MM.1S (cell line): ENCODE results near the gene CLEC17A.
"Not testable (repeated sequence)": the region's sequence is repeated elsewhere in the genome, so short reads cannot be mapped to it uniquely, and the experiment has no call there.

Source experiments
- DNase-seq: peaks from one replicate; pipeline ENCODE4 v3.0.0-alpha.2; 2015
- H2AFZ ChIP-seq: fragments of 300-600 bp; sonication (generic); 2 replicates; pipeline ENCODE4 v1.6.0; 2016; ENCODE audit warnings: antibody characterized with exemption, low read length
- H3F3A ChIP-seq: fragments of 300-600 bp; sonication (generic); 2 replicates; pipeline ENCODE4 v1.6.1; 2016; ENCODE audit warnings: mild to moderate bottlenecking, antibody characterized with exemption, low read length, moderate library complexity, mixed read lengths; ENCODE audit not compliant: insufficient read depth
- H3K27ac ChIP-seq: fragments of 300-600 bp; sonication (generic); 2 replicates; pipeline ENCODE4 v1.5.1; 2016; ENCODE audit warnings: mild to moderate bottlenecking, low read length
- H3K27me3 ChIP-seq: fragments of 300-600 bp; sonication (generic); replicated peaks from 2 replicates; pipeline ENCODE4 v1.6.0; 2016; ENCODE audit warnings: low read length; ENCODE audit not compliant: insufficient read depth
- H3K36me3 ChIP-seq: fragments of 300-600 bp; sonication (generic); replicated peaks from 2 replicates; pipeline ENCODE4 v1.6.1; 2016; ENCODE audit warnings: mild to moderate bottlenecking, low read length, mixed read lengths; ENCODE audit not compliant: insufficient read depth
- H3K4me1 ChIP-seq: fragments of 300-600 bp; sonication (generic); 2 replicates; pipeline ENCODE4 v1.6.1; 2016; ENCODE audit warnings: low read length, mixed read lengths
- H3K4me2 ChIP-seq: fragments of 300-600 bp; sonication (generic); 2 replicates; pipeline ENCODE4 v1.6.0; 2016; ENCODE audit warnings: low read depth, low read length
- H3K4me3 ChIP-seq: fragments of 300-600 bp; sonication (generic); 2 replicates; pipeline ENCODE4 v1.5.1; 2016; ENCODE audit warnings: low read length, mixed read lengths
- H3K79me2 ChIP-seq: fragments of 300-600 bp; sonication (generic); 2 replicates; pipeline ENCODE4 v1.6.1; 2016; ENCODE audit warnings: mixed run types, low read length, mixed read lengths
- H3K9ac ChIP-seq: fragments of 300-600 bp; sonication (generic); 2 replicates; pipeline ENCODE4 v1.6.1; 2016; ENCODE audit warnings: low read length, mixed read lengths
- H3K9me2 ChIP-seq: fragments of 300-600 bp; sonication (generic); replicated peaks from 2 replicates; pipeline ENCODE4 v1.6.1; 2016; ENCODE audit warnings: mild to moderate bottlenecking, low read length, mixed read lengths; ENCODE audit not compliant: insufficient read depth
- H3K9me3 ChIP-seq: fragments of 300-600 bp; sonication (generic); replicated peaks from 2 replicates; pipeline ENCODE4 v1.6.1; 2016; ENCODE audit warnings: mild to moderate bottlenecking, low read length, mixed read lengths; ENCODE audit not compliant: insufficient read depth
- H4K20me1 ChIP-seq: fragments of 300-600 bp; sonication (generic); 2 replicates; pipeline ENCODE4 v1.6.1; 2016; ENCODE audit warnings: mild to moderate bottlenecking, low read length, moderate library complexity, mixed read lengths; ENCODE audit not compliant: insufficient read depth
- EZH2 ChIP-seq: fragments of 300-600 bp; sonication (generic); optimal IDR thresholded peaks from 2 replicates; pipeline ENCODE3; 2017; ENCODE audit warnings: low read depth, mild to moderate bottlenecking, antibody characterized with exemption, low read length, mixed read lengths
- EZH2phosphoT487 ChIP-seq: fragments of 300-600 bp; sonication (generic); IDR thresholded peaks from 2 replicates; pipeline ENCODE4 v1.6.1; 2018; ENCODE audit warnings: antibody characterized with exemption, low read length
- TF ChIP-seq, protein P1 (sequence below): fragments of 300-600 bp; sonication (generic); IDR thresholded peaks from 2 replicates; pipeline ENCODE4 v1.5.1; 2016; ENCODE audit warnings: antibody characterized with exemption, low read length, mixed read lengths

The CLEC17A gene

DNA sequence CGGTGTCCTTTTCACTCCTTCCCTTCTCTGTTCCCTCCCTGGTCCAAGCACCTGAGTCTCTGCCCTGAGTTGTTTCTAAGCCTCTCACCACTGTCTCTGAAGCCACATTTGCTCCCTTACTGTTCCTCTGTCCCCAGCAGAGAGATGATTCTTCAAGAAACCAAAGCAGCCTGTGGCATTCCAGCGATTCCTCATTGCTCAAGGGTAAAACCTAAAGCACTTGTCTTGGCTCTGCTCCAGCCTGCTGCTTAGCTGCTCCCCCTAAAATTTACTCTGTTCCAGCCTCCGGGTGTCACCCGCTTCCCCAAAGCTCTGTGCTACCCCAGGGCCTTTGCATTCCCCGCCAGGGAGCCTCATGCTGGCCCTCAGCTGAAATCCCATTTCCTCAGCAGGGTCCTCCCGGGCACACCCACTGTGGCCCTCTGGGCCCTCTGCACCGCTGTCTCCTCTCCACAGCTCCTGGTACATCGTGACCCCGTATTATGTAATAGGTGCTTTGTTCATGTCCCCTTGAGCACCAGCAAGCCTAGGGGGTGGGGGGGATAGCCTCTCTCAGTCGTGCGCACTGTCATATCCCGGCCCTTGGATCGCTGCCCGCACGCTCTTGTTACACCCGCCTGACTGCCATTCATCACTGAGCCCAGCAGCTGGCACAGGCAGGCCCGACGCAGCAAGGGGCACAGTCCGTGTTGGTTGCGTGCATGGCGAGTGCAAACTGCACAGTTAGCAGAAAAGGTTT lies 37.7 kb upstream of the CLEC17A start:
- H3K79me2 ChIP-seq: peaks cover 48% of the 10 kb centered on the region
- no peaks in the 10 kb centered on the region for H3K4me1 ChIP-seq
- no peaks in the 10 kb centered on the region for H3K36me3 ChIP-seq
- no peak overlapping the region for H2AFZ ChIP-seq
- DNase-seq: no peak
- H3K27me3 ChIP-seq: no peaks in the 10 kb centered on the region
- TF ChIP-seq, protein P1, sequence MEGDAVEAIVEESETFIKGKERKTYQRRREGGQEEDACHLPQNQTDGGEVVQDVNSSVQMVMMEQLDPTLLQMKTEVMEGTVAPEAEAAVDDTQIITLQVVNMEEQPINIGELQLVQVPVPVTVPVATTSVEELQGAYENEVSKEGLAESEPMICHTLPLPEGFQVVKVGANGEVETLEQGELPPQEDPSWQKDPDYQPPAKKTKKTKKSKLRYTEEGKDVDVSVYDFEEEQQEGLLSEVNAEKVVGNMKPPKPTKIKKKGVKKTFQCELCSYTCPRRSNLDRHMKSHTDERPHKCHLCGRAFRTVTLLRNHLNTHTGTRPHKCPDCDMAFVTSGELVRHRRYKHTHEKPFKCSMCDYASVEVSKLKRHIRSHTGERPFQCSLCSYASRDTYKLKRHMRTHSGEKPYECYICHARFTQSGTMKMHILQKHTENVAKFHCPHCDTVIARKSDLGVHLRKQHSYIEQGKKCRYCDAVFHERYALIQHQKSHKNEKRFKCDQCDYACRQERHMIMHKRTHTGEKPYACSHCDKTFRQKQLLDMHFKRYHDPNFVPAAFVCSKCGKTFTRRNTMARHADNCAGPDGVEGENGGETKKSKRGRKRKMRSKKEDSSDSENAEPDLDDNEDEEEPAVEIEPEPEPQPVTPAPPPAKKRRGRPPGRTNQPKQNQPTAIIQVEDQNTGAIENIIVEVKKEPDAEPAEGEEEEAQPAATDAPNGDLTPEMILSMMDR: no peak
- no peak for TF ChIP-seq EZH2phosphoT487
- no peak for TF ChIP-seq EZH2
- no peaks in the 10 kb centered on the region for H3K9me3 ChIP-seq
- no peak overlapping the region for H3K9ac ChIP-seq
- no peak overlapping the region for H3K4me2 ChIP-seq
- no peaks in the 10 kb centered on the region for H4K20me1 ChIP-seq
- no peak overlapping the region for H3K4me3 ChIP-seq
- H3K9me2 ChIP-seq: no peaks in the 10 kb centered on the region
- no peak overlapping the region for H3K27ac ChIP-seq
- no peaks in the 10 kb centered on the region for H3F3A ChIP-seq

DNA sequence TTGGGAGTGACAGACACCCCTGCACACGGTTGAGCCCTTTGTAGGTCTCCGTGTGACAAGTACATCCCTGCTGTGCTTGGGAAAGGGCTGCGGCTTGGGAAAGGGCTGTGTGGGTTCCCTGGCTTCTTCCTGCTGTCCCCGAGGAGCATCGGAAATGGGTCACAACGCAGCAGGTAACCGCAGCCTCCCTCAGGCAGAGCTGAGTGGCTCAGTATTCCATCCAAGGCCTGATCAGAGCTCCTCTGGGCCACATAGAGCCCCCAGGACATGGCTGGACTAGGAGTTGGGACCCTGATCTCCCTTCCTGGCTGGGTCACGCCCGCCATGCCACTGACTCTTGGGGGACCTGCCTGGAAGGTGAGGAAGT lies 37.2 kb upstream of the CLEC17A start:
- no peak overlapping the region for H3K4me3 ChIP-seq
- H3K4me2 ChIP-seq: no peak overlapping the region
- no peaks in the 10 kb centered on the region for H3F3A ChIP-seq
- H3K27ac ChIP-seq: no peak overlapping the region
- no peaks in the 10 kb centered on the region for H3K9me2 ChIP-seq
- H3K9me3 ChIP-seq: no peaks in the 10 kb centered on the region
- no peaks in the 10 kb centered on the region for H3K27me3 ChIP-seq
- no peak overlapping the region for H2AFZ ChIP-seq
- H3K36me3 ChIP-seq: no peaks in the 10 kb centered on the region
- no peak overlapping the region for H3K9ac ChIP-seq
- no peaks in the 10 kb centered on the region for H3K4me1 ChIP-seq
- no peaks in the 10 kb centered on the region for H4K20me1 ChIP-seq
- H3K79me2 ChIP-seq: peaks cover 51% of the 10 kb centered on the region
- no peak for TF ChIP-seq EZH2
- TF ChIP-seq EZH2phosphoT487: no peak
- TF ChIP-seq, protein P1: no peak
- DNase-seq: no peak

DNA sequence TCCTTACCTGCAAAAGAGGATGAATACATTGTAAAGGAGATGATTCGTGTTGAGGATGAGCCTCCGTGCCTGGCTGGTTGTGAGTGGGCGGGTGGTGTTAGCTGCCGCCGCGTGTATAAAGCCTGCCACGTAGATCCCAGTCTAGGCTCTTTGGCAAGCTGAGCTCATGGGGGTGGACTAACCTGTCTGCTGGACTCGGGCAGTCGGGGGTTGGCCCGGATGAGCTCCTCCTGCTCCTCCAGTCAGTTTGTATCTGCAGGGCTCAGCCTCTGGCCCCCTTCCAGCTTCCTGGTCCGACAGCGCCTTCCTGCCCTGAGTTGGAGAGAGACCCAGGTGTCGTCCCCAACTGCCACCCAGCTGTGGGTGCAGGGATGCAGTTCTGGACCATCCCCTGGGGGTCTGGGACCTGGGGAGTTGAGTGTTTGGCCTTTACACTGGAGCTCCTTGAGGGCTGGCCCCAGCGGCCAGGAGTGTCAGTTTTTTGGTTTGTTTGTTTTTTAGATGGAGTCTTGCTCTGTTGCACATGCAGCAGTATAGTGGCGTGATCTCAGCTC lies 32.6 kb upstream of the CLEC17A start:
- Histone ChIP-seq H3K4me2 (no peak overlapping the region), H3K36me3 (no peaks in the 10 kb centered on the region), H3K79me2 (peaks cover 43% of the 10 kb centered on the region), H2AFZ (no peak overlapping the region), H3F3A (no peaks in the 10 kb centered on the region), H3K27ac (no peak overlapping the region), H3K4me3 (no peak overlapping the region), H3K9me2 (no peaks in the 10 kb centered on the region), H4K20me1 (no peaks in the 10 kb centered on the region), H3K27me3 (no peaks in the 10 kb centered on the region), H3K9ac (no peak overlapping the region), H3K4me1 (no peaks in the 10 kb centered on the region), H3K9me3 (no peaks in the 10 kb centered on the region)
- no peak for DNase-seq
- TF ChIP-seq EZH2 (no peak), EZH2phosphoT487 (no peak)
- TF ChIP-seq, protein P1: no peak

DNA sequence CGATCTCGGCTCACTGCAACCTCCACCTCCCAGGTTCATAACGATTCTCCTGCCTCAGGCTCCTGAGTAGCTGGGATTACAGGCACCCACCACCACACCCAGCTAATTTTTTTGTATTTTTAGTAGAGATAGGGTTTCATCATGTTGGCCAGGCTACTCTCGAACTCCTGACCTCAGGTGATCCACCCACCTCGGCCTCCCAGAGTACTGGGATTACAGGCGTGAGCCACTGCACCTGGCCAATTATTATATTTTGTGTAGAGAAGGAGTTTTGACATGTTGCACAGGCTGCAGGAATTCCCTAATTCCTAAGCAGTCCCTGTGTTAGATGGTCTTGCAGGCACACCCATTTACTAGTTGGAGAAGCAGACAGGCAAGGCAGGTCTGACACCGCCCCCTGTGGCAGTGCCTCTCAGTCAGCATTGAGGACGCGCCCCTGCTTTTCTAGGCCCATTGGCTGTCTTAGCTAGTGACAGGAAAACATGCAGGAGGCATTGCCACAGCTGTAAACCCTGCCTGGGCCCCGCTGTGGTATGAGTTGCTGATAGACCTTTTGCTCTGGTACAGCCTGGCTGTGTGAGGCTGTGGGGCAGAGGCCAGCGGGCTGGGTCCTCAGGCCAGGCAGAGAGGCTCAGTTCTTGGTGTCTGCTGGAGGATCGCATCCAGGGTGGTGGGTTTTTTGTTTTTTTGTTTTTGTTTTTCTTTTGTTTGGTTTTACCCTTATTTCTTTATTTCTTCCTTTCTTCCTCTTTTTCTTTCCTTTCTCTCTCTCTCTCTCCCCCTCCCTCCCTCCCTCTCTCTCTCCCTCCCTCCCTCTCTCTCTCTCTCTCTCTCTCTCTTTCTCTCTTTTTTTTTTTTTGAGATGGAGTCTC lies 31.5 kb upstream of the CLEC17A start:
- not testable (repeated sequence) for H3K4me2 ChIP-seq, H3K27ac ChIP-seq, H3K27me3 ChIP-seq, H3F3A ChIP-seq, H3K9me2 ChIP-seq, DNase-seq, H3K9me3 ChIP-seq, H2AFZ ChIP-seq, H3K36me3 ChIP-seq, H3K9ac ChIP-seq, H3K4me3 ChIP-seq, H3K4me1 ChIP-seq, H4K20me1 ChIP-seq
- H3K79me2 ChIP-seq: peaks cover 44% of the 10 kb centered on the region

DNA sequence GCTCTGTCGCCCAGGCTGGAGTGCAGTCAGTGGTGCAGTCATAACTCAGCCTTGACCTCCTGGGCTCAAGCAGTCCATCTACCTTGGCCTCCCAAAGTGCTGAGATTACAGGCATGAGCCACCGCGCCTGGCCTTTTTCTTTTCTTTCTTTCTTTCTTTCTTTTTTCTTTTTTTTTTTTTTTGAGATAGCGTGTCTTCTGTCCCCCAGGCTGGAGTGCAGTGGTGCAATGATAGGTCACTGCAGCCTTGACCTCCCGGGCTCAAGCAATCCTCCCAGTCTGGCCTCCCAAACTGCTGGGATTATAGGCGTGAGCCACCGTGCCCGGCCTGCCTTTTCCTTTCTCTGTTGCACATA lies 30.9 kb upstream of the CLEC17A start:
- not testable (repeated sequence) for H3K4me1 ChIP-seq, H3K36me3 ChIP-seq, DNase-seq, H3K4me3 ChIP-seq, H3K9ac ChIP-seq, H3K9me3 ChIP-seq, H3F3A ChIP-seq, H3K27ac ChIP-seq, H2AFZ ChIP-seq, H3K27me3 ChIP-seq, H4K20me1 ChIP-seq, H3K9me2 ChIP-seq, H3K4me2 ChIP-seq
- H3K79me2 ChIP-seq: peaks cover 46% of the 10 kb centered on the region
